ENCODE results near the gene SKA3.

Gene SKA3

DNA sequence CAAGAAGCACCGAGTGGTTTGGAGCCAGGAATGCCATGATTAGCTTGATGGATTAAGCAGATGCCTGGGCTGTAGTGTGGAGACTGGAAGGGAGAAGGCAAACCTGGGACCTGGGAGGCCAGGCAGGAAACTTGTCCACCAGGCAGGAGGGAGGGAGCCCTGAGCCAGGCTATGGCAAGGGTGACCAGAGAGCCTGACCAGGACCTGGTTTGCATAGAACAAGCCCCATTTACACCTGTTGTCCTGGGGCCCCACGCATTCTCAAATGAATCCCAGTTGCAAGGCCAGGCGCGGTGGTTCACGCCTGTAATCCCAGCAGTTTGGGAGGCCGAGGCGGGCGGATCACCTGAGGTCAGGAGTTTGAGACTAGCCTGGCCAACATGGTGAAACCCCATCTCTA lies 64.8 kb downstream of the SKA3 start:
- DNase-seq = no peak

DNA sequence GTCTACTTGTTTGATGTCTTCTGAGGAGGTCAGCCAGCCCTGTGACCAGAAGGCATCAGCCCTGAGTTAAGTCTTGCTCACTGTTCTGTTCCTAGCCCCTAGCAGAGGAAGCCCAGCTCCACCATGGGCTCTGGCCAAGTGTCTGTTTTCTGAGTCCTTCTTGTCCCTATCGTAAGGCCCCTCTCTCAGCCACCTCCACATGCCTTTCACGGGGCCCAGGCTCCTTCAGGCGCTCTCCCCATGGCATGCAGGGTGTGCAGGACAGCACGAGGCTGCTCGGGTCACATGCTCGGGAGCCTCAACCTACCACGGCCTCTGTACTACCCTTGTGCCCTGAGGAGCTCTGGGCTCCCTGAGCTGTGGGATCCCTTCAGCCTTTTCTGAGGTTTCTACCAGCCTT lies 67.2 kb downstream of the SKA3 start:
- no peak for DNase-seq

DNA sequence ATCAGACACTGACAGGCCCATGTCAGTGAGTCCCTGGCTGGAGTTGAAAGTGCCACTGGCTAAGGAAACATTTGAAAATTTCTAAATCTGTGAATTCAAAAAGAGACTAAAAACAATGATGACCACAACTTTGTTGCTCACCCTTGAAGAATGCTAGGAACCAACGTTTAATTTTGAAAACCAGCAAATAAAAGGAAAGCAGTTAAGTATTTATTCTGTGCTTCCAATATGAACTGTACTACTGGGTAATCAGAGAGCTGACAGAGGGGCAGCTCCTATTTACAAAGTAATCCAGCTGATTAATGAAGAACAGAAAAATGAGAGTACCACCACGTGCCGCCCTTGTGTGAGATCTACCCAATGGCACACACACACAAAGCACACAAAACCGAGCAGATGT lies 70.3 kb downstream of the SKA3 start:
- no peak for DNase-seq

DNA sequence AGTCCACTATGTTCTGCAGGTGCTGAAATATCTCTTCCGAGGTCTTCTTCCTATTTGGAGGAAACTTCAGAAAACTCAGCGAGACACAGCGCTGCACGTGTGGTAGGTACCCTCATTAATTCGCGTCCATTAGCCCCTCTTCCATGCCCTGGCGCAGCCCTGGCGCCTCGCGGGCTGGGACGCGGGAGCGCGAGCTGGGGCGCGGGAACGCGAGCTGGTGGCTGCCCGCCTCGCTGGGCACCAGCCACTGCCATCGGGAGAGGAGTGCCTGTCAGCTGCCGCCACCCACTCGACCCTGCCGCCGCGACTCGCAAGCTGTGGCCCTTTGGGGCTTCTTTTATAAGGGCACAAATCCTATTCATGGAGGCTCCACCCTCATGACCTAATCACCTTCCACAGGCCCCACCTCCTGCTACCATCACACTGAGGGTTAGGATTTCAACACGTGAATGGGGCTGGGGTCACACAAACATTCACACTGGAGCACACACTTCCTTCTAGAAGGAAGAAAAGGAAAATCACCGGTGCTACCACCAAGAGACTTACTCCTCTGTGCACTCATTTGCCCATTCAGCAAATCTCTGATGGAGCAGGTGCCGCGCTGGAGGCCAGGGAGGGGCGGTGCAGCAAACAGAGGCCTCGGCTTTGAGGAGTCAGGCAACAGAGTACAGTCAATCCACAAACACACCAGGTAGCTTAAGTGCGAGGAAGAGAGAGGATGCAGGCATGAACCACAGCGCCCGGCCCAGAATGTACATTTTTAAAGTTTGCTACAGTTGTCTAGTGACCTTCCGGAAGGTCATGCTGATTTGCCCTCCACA lies 71.9 kb downstream of the SKA3 start:
- DNase-seq = no peak
